Lower leg skin (tissue), 4 donors: ENCODE results near the gene ZNF646. TPM values are rescaled to one million over a fixed set of nuclear protein-coding genes. Genes with fewer than 3 reads are reported as not detected.

ENCODE experiments used
- DNase-seq, 2 donors: peaks; one replicate each; pipeline ENCODE4 v3.0.0-alpha.2; 2019; ENCODE audit warnings: low spot score in 2 of 2
- H3K4me3 ChIP-seq: fragments of 200-600 bp; sonication (generic); 2 replicates; pipeline ENCODE4 v1.5.1; 2017; ENCODE audit warnings: mild to moderate bottlenecking, low read depth; ENCODE audit not compliant: poor library complexity, severe bottlenecking
- POLR2A ChIP-seq, 2 donors: fragments of 450-650 bp; IDR thresholded peaks; one replicate each; pipeline ENCODE4 v1.6.1; 2016 to 2017; ENCODE audit warnings: antibody characterized with exemption in 2 of 2, mild to moderate bottlenecking in 1 of 2, moderate library complexity in 1 of 2
- WGBS, 2 donors: methylation state at CpG; one replicate each; pipeline ENCODE4 v1.1.5; 2018; 5-methylcytosine and 5-hydroxymethylcytosine counted together
- intact Hi-C: fragments of 100-400 bp; cut with DNase I; formaldehyde crosslinking; loops from one replicate; pipeline ENCODE4 v1.15.0; 2023; ENCODE audit warnings: low total_unique reads
- total RNA-seq, 4 donors: library from RNA; depleted of rRNA; stranded (reverse); fragments of >200 nt; gene quantifications; one replicate each; pipeline ENCODE4 v1.1.0, GENCODE V29; 2016
- TF ChIP-seq, protein P1 (sequence below), 3 donors: fragments of 450-650 bp; IDR thresholded peaks; one replicate each; pipeline ENCODE4 v1.5.1; 2016; ENCODE audit warnings: antibody characterized with exemption in 3 of 3, mild to moderate bottlenecking in 3 of 3, moderate library complexity in 2 of 3

The ZNF646 gene
- total RNA-seq, 4 donors from 2014 or later: 25.4 to 30.3 (median 27.1) TPM

DNA sequence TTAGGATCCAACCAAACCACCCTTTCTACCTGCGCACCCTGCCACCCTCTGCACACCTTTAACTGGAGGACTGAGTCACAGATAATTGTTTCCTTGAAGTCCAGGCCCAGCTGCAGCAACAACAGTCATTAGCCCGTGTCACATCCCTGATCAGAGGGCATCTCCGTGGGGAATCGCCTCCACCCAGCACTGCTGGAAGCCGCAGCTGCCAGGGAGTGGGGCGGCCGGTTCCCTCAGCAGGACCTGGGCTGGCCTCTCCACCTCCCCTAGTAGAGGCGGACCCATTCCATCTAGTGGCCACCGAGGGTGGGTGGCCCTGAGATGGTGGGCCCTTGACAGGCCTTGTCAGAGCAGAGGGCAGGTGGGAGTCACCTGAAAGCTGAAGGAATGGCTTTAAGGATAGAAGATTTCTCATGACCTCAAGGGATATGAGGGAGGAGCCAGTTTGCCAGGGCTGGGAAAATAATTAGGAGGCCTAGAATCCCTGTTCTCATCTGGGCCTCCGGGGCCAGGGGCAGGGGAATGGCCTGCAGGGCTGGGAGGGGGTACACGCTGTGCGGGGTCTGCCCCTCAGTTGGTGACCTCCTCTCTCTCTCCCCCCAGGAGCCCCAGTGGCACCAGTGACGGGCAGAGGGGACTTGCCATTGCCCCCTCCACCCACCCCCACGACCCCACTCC is 8.3 kb downstream of the ZNF646 start:
- DNase-seq: no peak
- WGBS, 2 donors: 65 to 78% methylated on average over 12 to 13 of the region's 14 CpGs
- TF ChIP-seq POLR2A (IDR thresholded peaks at IDR 0.05): no peak
- TF ChIP-seq, protein P1, sequence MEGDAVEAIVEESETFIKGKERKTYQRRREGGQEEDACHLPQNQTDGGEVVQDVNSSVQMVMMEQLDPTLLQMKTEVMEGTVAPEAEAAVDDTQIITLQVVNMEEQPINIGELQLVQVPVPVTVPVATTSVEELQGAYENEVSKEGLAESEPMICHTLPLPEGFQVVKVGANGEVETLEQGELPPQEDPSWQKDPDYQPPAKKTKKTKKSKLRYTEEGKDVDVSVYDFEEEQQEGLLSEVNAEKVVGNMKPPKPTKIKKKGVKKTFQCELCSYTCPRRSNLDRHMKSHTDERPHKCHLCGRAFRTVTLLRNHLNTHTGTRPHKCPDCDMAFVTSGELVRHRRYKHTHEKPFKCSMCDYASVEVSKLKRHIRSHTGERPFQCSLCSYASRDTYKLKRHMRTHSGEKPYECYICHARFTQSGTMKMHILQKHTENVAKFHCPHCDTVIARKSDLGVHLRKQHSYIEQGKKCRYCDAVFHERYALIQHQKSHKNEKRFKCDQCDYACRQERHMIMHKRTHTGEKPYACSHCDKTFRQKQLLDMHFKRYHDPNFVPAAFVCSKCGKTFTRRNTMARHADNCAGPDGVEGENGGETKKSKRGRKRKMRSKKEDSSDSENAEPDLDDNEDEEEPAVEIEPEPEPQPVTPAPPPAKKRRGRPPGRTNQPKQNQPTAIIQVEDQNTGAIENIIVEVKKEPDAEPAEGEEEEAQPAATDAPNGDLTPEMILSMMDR (IDR thresholded peaks at IDR 0.05): no peak
- H3K4me3 ChIP-seq: no peak overlapping the region
- intact Hi-C loops: no loop called here

DNA sequence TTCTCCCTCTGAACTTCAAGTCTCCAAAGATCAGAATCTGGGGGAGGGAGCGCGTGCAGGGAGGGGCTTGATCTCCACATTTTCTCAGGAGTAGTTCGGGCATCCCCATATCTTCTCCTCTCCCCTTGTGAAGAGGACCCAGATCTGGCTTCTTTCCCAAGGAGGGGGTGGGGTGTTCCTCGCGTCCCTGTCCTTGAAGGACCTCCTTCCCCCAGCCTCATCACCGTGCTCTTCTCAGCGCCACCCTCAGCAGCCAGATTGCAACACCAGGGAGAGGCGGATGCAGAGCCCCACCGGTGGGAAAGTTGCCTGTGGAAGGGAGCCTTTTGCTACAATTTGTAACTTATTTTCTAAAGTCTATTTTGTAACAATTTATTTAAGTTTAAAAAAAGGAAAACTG is 8.9 kb downstream of the ZNF646 start:
- intact Hi-C loops: no loop called here
- TF ChIP-seq, protein P1 (IDR thresholded peaks at IDR 0.05): no peak
- no peak for TF ChIP-seq POLR2A (IDR thresholded peaks at IDR 0.05)
- H3K4me3 ChIP-seq: no peak overlapping the region
- DNase-seq: no peak
- 69% methylated on average over 9 of the region's 9 CpGs for WGBS, 2 donors

DNA sequence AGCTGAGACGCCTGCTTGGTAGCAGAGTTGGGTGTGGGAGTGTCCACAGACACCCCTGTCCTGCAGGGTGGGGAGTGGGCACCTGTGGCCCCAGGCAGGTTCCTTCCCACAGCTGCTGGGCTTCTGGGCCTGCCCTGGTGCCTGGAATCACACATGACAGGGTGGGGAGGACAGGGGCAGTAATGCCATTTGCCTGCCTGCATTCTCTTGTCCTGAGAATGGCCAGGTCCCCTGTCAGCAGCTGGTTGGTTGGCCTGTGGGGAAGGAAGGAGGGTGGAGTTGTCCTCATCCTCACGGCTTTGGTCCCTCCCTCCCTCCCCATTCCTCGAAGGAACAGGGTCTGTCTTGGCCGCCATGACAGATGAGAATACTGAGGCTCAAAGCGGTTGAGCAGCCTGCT is 9.3 kb downstream of the ZNF646 start:
- H3K4me3 ChIP-seq: no peak overlapping the region
- DNase-seq: no peak
- intact Hi-C loops: no loop called here
- TF ChIP-seq POLR2A (IDR thresholded peaks at IDR 0.05): no peak
- TF ChIP-seq, protein P1 (IDR thresholded peaks at IDR 0.05): no peak
- WGBS, 2 donors: 71 to 76% methylated on average over 5 of the region's 5 CpGs

DNA sequence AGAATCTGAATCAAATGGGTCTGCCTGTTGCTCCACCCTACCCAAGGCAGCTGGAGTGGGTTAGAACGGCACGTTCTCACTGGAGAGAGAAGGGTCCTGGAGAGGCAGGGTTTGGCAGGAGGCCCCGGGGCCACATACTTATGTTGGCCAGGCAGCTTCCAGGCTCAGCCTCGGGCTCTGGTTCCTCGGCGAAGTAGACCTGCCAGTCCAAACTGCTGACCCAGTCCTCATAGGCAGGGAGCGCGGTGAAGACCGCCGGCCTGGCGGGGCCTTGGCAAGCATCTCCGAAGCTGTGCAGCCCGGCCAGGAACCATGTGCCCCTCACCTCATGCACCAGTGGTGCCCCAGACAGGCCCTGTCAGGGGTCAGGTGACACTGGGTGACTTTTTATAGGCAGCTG is 9.8 kb downstream of the ZNF646 start:
- no peak for DNase-seq
- intact Hi-C loops: no loop called here
- no peak overlapping the region for H3K4me3 ChIP-seq
- TF ChIP-seq, protein P1 (IDR thresholded peaks at IDR 0.05): no peak
- no peak for TF ChIP-seq POLR2A (IDR thresholded peaks at IDR 0.05)
- 86 to 88% methylated on average over 13 of the region's 13 CpGs for WGBS, 2 donors

DNA sequence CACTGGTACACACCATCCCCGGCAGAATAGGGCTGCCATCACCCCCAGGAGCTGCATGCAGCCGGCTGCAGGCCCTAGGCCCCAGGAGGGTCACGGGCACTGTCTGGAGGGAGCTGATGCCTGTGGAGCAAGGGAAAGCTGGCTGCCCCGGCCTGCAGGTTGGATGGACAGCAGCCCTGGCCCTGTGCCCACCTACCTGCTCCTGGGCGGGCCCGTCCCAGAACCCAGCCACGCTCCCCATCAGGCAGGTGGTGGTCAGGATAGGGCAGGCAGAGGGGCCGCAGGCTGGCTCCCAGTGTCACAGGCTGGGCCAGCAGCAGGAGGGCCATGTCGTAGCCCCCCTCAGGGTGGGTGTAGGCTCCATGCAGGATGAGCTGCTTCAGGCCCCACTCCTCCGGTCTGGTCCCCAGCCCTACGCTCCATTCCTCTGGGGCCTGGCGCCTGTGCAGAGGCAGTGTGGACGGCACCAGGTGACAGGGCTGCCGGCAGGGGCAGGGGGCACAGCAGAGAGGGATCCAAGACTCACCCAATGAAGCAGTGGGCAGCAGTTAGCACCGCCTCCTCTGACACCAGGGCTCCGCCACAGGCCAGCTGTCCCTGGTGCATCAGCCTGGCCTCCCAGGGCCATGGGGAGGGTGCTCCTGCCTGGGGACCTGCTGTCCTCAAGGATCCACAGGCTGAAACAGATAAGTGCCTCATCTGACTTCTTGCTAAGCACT is 10.5 kb downstream of the ZNF646 start:
- TF ChIP-seq, protein P1 (IDR thresholded peaks at IDR 0.05): no peak
- TF ChIP-seq POLR2A (IDR thresholded peaks at IDR 0.05): no peak
- intact Hi-C loops: no loop called here

More for the DNA sequence above, 10.5 kb downstream of the ZNF646 start:
- no peak overlapping the region for H3K4me3 ChIP-seq
- WGBS, 2 donors: 83 to 93% methylated on average over 15 to 16 of the region's 16 CpGs
- DNase-seq: no peak
